ENCODE data around the gene KRT39.

- TF ChIP-seq CTCF (IDR thresholded peaks at IDR 0.05; ENCODE audit: extremely low read depth in 1 of 2, insufficient read depth in 1 of 2, low read depth in 1 of 2, low read length in 2 of 2) (no peak), FOS (IDR thresholded peaks at IDR 0.05; ENCODE audit: borderline replicate concordance, insufficient read depth, low read length) (no peak), EZH2 (IDR thresholded peaks at IDR 0.05; ENCODE audit: borderline replicate concordance, low read depth, low read length, severe bottlenecking) (no peak), POLR2A (IDR thresholded peaks at IDR 0.05; ENCODE audit: low read depth, low read length) (no peak), MAX (IDR thresholded peaks at IDR 0.05; ENCODE audit: insufficient read depth, insufficient read length) (no peak), POLR2AphosphoS5 (IDR thresholded peaks at IDR 0.05; ENCODE audit: insufficient read depth, low read depth, low read length) (no peak), MYC (IDR thresholded peaks at IDR 0.05; ENCODE audit: low read depth, low read length) (no peak), JUN (IDR thresholded peaks at IDR 0.05; ENCODE audit: borderline replicate concordance, insufficient read depth, insufficient read length, low read depth) (no peak)
These were observed 34.1 kb downstream of the KRT39 start for GRCh38 chr17:40932608-40933007.

Measured in endothelial cell of umbilical vein (primary cell).